ENCODE data around the gene HTR7.
"Not testable (repeated sequence)": the region's sequence is repeated elsewhere in the genome, so short reads cannot be mapped to it uniquely, and the experiment has no call there.

HTR7 gene

GRCh38 chr10:90817128-90817889 is 40.5 kb downstream of the HTR7 start:
- DNase-seq (ENCODE audit: extremely low spot score), result no peak
- POLR2A ChIA-PET, result no interaction called here
- TF ChIP-seq, protein P1, sequence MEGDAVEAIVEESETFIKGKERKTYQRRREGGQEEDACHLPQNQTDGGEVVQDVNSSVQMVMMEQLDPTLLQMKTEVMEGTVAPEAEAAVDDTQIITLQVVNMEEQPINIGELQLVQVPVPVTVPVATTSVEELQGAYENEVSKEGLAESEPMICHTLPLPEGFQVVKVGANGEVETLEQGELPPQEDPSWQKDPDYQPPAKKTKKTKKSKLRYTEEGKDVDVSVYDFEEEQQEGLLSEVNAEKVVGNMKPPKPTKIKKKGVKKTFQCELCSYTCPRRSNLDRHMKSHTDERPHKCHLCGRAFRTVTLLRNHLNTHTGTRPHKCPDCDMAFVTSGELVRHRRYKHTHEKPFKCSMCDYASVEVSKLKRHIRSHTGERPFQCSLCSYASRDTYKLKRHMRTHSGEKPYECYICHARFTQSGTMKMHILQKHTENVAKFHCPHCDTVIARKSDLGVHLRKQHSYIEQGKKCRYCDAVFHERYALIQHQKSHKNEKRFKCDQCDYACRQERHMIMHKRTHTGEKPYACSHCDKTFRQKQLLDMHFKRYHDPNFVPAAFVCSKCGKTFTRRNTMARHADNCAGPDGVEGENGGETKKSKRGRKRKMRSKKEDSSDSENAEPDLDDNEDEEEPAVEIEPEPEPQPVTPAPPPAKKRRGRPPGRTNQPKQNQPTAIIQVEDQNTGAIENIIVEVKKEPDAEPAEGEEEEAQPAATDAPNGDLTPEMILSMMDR (IDR thresholded peaks at IDR 0.05; ENCODE audit: control extremely low read depth, extremely low read depth, low read depth, missing control alignments), result no peak
- CTCF ChIA-PET, result no interaction called here

DNA sequence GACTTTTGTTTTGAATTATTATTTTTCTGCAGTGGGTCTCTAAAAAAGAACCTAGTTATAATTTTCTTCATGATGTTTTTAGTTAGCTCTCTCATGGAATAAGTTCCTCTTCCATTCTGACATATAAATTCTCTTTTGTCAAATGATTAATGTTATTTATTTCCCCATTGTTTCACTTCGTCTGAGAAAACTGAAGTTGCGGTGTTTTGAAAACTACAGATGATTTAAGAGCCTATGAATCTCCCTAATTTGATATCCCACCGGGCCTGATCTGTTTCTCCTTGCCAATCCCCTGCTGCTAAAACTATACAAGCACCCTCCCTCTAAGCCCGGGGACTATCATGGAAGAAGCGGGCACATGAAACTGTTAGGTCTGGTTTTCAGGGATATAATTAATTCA is 41.4 kb downstream of the HTR7 start:
- ChIA-PET POLR2A (no interaction called here), CTCF (interaction anchor here (0.9 to 1.5 kb wide), 4 partner anchors 12 to 49 kb away, joined by 3 read pairs; no protein-coding TSS in a partner anchor)
- TF ChIP-seq, protein P1 (IDR thresholded peaks at IDR 0.05; ENCODE audit: control extremely low read depth, extremely low read depth, low read depth, missing control alignments), result no peak
- no peak for DNase-seq (ENCODE audit: extremely low spot score)

- TF ChIP-seq, protein P1 (IDR thresholded peaks at IDR 0.05; ENCODE audit: control extremely low read depth, extremely low read depth, low read depth, missing control alignments), result no peak
- ChIA-PET CTCF (no interaction called here), POLR2A (no interaction called here)
- DNase-seq (ENCODE audit: extremely low spot score), result no peak
Measured at GRCh38 chr10:90813594-90814365, 44.1 kb downstream of the HTR7 start.

- DNase-seq (ENCODE audit: extremely low spot score); POLR2A ChIA-PET: not testable (repeated sequence)
- CTCF ChIA-PET, result interaction anchor here (0.8 kb wide), 1 partner anchor 9 kb away, joined by 3 read pairs; no protein-coding TSS in a partner anchor
Measured at GRCh38 chr10:90807106-90807505, 50.7 kb downstream of the HTR7 start.

GRCh38 chr10:90806677-90807076 is 51.2 kb downstream of the HTR7 start:
- TF ChIP-seq, protein P1 (IDR thresholded peaks at IDR 0.05; ENCODE audit: control extremely low read depth, extremely low read depth, low read depth, missing control alignments), result no peak
- CTCF ChIA-PET, result interaction anchor here (0.8 kb wide), 1 partner anchor 8 kb away, joined by 3 read pairs; no protein-coding TSS in a partner anchor
- POLR2A ChIA-PET, result no interaction called here
- DNase-seq (ENCODE audit: extremely low spot score), result no peak

DNA sequence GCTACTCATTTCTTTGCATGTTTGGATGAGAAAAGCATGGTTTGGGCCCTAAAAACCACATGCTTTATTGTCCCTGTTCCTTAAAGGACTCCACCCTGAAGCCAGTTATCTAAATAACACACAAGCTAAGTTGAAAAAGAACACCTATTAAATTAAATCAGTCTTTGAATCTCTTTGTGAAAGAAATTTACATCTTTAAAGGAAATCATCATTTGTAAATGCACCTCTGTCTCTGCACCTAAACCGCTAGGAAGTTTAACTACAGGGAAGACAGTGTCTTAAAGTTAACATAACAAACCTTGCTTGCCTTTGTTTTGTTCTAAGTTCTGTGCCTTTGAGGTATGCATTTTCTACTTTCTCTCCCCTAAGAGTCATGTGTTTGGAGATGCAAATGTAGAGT is 52.6 kb downstream of the HTR7 start:
- ChIA-PET POLR2A (no interaction called here), CTCF (interaction anchor here (2.0 to 3.6 kb wide), 2 partner anchors 18 to 49 kb away, joined by 4 to 21 read pairs; no protein-coding TSS in a partner anchor)
- DNase-seq (ENCODE audit: extremely low spot score), result no peak
- TF ChIP-seq, protein P1 (IDR thresholded peaks at IDR 0.05; ENCODE audit: control extremely low read depth, extremely low read depth, low read depth, missing control alignments), result no peak

GRCh38 chr10:90804354-90804753 is 53.5 kb downstream of the HTR7 start:
- CTCF ChIA-PET, result interaction anchor here (1.6 to 3.6 kb wide), 3 partner anchors 12 to 48 kb away, joined by 3 to 21 read pairs (median 4); no protein-coding TSS in a partner anchor

More at GRCh38 chr10:90804354-90804753, 53.5 kb downstream of the HTR7 start:
- POLR2A ChIA-PET, result no interaction called here
- TF ChIP-seq, protein P1 (IDR thresholded peaks at IDR 0.05; ENCODE audit: control extremely low read depth, extremely low read depth, low read depth, missing control alignments), result no peak
- no peak for DNase-seq (ENCODE audit: extremely low spot score)

Data from GM10248 (cell line).